ENCODE data around the gene ANKRD10.

GRCh38 chr13:110929104-110929777, 14.4 kb upstream of the ANKRD10 start:
- no peak for TF ChIP-seq ZNF384 (IDR thresholded peaks at IDR 0.05; ENCODE audit: borderline replicate concordance, low read depth, low read length)
- TF ChIP-seq FOXK2 (IDR thresholded peaks at IDR 0.05) = no peak
- TF ChIP-seq POLR2A (IDR thresholded peaks at IDR 0.05; ENCODE audit: low read depth, low read length) = no peak
- TF ChIP-seq CTCF (IDR thresholded peaks at IDR 0.05 in 2 of 3, conservative IDR thresholded peaks at IDR 0.05 in 1 of 3; ENCODE audit: control insufficient read depth in 2 of 3, extremely low read depth in 1 of 3, insufficient read depth in 1 of 3, low read depth in 3 of 3, low read length in 3 of 3) = no peak
